Measurements from ENCODE around the gene WDFY4. TPM values are rescaled to one million over a fixed set of nuclear protein-coding genes. Genes with fewer than 3 reads are reported as not detected.

The WDFY4 gene
- total RNA-seq, 6 experiments from 2014 or later = not detected

DNA sequence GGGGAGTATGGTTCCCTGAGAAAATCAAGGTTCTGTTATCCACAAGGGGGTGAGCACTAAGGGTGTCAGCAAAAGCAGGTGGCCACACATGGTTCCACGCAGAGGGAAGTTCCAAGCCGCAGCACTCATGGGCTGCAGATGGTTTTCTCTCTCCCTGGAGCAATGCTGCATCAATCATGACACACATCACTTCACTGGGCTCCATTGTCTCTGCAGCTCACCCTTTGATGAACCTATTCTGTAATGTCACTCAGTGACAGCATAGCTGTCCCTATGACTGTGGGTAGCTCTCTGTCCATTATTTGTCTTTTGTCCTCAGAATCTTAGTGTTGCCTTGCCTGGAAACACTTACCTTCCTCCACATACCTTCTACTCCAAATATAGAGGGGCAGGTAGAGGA, 220.2 kb downstream of the WDFY4 start:
- H3K4me3 Mint-ChIP-seq = no peak overlapping the region
- peaks cover 14% of the 10 kb centered on the region for H3K27me3 Mint-ChIP-seq (ENCODE audit: insufficient read depth)
- H3K27ac Mint-ChIP-seq = no peak overlapping the region
- no peaks in the 10 kb centered on the region for H3K36me3 Mint-ChIP-seq (ENCODE audit: low read depth)
- TF ChIP-seq, protein P1, sequence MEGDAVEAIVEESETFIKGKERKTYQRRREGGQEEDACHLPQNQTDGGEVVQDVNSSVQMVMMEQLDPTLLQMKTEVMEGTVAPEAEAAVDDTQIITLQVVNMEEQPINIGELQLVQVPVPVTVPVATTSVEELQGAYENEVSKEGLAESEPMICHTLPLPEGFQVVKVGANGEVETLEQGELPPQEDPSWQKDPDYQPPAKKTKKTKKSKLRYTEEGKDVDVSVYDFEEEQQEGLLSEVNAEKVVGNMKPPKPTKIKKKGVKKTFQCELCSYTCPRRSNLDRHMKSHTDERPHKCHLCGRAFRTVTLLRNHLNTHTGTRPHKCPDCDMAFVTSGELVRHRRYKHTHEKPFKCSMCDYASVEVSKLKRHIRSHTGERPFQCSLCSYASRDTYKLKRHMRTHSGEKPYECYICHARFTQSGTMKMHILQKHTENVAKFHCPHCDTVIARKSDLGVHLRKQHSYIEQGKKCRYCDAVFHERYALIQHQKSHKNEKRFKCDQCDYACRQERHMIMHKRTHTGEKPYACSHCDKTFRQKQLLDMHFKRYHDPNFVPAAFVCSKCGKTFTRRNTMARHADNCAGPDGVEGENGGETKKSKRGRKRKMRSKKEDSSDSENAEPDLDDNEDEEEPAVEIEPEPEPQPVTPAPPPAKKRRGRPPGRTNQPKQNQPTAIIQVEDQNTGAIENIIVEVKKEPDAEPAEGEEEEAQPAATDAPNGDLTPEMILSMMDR (IDR thresholded peaks at IDR 0.05) = no peak
- no peaks in the 10 kb centered on the region for H3K9me3 Mint-ChIP-seq
- no peaks in the 10 kb centered on the region for H3K4me1 Mint-ChIP-seq (ENCODE audit: low read depth)
- no peak for DNase-seq

DNA sequence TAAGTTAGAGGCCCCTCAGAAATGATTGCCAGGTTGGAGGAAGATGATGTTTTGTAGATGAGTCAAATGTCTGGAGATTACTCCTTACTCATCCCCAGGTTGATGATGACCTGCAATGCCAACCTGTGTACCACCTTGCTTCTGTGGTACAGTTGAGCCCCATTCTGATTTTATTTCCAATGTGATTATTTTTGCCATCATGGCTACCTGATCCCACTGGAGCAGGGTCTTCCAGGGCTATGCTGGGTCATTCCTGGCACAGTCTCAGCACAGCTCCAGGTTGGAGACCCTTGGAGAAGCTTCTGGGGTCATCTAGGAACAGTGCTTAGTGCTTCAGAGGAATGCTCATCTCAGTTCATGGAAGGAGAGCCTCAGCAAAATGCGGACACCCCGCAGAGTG, 220.6 kb downstream of the WDFY4 start:
- Mint-ChIP-seq H3K4me1 (ENCODE audit: low read depth) (no peaks in the 10 kb centered on the region), H3K9me3 (no peaks in the 10 kb centered on the region), H3K36me3 (ENCODE audit: low read depth) (no peaks in the 10 kb centered on the region), H3K4me3 (no peak overlapping the region), H3K27me3 (ENCODE audit: insufficient read depth) (peaks cover 14% of the 10 kb centered on the region), H3K27ac (no peak overlapping the region)
- no peak for DNase-seq
- TF ChIP-seq, protein P1 (IDR thresholded peaks at IDR 0.05) = no peak

DNA sequence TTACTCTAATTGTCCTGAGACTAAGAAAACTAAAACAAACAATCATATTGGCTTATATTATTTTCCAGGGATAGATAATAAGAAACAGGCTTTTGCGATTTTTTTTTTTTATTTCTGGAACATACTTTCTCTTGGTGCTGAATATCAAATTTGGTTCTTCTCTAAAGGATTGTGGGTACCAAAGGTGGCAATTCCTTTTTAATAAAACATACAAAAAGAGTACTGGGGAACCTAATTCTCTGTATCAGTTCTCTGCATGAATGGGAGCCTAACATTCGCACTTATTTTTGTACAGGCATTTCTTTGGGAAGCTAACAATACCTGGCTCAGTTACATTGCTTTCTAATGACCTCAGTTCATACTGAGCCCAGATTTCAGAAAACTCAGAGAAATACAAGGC, 222.2 kb downstream of the WDFY4 start:
- no peak for DNase-seq
- peaks cover 9% of the 10 kb centered on the region for H3K27me3 Mint-ChIP-seq (ENCODE audit: insufficient read depth)
- no peaks in the 10 kb centered on the region for H3K9me3 Mint-ChIP-seq
- TF ChIP-seq, protein P1 (IDR thresholded peaks at IDR 0.05) = no peak
- no peak overlapping the region for H3K4me3 Mint-ChIP-seq
- no peak overlapping the region for H3K27ac Mint-ChIP-seq
- no peaks in the 10 kb centered on the region for H3K4me1 Mint-ChIP-seq (ENCODE audit: low read depth)
- H3K36me3 Mint-ChIP-seq (ENCODE audit: low read depth) = no peaks in the 10 kb centered on the region

DNA sequence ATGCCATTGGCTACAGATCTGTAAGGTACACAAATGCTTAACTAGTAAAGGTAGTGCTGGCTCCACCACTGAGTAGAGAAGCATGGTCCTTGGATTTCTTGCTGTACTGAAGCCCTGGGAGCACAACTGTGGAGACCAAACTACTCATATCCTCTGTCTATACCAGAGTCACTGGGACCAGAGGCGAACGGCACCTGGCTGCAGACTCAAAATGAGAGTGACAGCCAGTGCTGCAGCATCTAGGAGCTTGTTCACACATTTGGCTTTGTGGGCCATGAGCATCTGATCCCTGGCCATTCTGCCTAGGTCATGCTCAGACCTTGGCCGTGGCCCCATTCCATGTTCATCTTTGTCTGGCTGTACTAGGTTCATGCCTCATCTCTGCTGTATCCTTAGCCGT, 223.1 kb downstream of the WDFY4 start:
- Mint-ChIP-seq H3K36me3 (ENCODE audit: low read depth) (no peaks in the 10 kb centered on the region), H3K4me1 (ENCODE audit: low read depth) (no peaks in the 10 kb centered on the region), H3K27me3 (ENCODE audit: insufficient read depth) (peaks cover 11% of the 10 kb centered on the region), H3K27ac (no peak overlapping the region), H3K9me3 (no peaks in the 10 kb centered on the region), H3K4me3 (no peak overlapping the region)
- TF ChIP-seq, protein P1 (IDR thresholded peaks at IDR 0.05) = no peak
- DNase-seq = no peak

DNA sequence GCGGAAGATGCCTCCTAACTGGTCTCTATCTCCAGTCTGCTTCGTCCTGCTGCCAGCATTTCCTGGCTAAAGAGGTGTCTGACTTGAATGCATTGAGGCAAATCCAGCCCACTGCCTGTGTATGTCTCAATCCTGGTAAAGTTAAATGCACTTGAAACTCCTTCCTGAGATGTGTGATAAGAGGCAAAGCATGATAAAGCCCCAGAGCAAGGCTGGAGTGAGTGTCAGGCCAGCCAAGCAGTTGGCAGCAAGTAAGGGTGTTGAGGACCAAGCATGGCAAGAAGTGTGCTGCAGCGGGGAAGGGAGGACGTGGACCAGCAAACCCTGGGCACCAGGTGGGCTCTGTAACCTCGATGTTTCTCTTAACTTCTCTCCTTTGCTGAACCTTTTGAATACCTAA, 225.9 kb downstream of the WDFY4 start:
- TF ChIP-seq, protein P1 (IDR thresholded peaks at IDR 0.05) = no peak
- Mint-ChIP-seq H3K36me3 (ENCODE audit: low read depth) (no peaks in the 10 kb centered on the region), H3K9me3 (no peaks in the 10 kb centered on the region), H3K4me1 (ENCODE audit: low read depth) (no peaks in the 10 kb centered on the region), H3K27me3 (ENCODE audit: insufficient read depth) (peaks cover 11% of the 10 kb centered on the region), H3K4me3 (no peak overlapping the region), H3K27ac (no peak overlapping the region)
- no peak for DNase-seq

DNA sequence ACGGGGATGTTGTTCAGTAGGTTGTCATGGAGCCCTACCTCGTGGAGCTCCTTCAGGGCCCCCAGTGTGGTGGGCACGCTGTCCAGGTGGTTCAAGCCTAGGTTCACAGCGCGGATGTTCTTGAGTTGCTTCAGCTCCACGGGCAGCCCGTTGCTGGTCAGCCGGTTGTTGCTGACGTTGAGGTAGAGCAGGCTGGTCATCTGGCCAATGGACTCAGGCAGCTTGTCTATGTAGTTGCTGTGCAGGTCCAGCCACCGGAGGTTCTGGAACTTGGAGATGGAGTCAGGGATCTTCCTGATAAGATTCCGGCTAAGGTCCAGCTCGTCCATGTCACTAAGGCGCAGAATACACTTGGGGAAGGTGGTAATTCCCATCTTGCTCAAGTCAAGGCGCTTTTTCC, 229.0 kb downstream of the WDFY4 start:
- DNase-seq = no peak
- H3K36me3 Mint-ChIP-seq (ENCODE audit: low read depth) = no peaks in the 10 kb centered on the region
- H3K27me3 Mint-ChIP-seq (ENCODE audit: insufficient read depth) = peaks cover 23% of the 10 kb centered on the region
- no peaks in the 10 kb centered on the region for H3K9me3 Mint-ChIP-seq
- H3K27ac Mint-ChIP-seq = no peak overlapping the region
- H3K4me3 Mint-ChIP-seq = no peak overlapping the region
- TF ChIP-seq, protein P1 (IDR thresholded peaks at IDR 0.05) = no peak
- H3K4me1 Mint-ChIP-seq (ENCODE audit: low read depth) = no peaks in the 10 kb centered on the region
